Endothelial cell of umbilical vein (primary cell): ENCODE measurements around the gene GADD45GIP1.

Experiments used
- EZH2 ChIP-seq: IDR thresholded peaks from 2 replicates; pipeline ENCODE4 v1.6.1; 2012; ENCODE audit warnings: borderline replicate concordance, low read depth, mild to moderate bottlenecking, moderate library complexity, low read length, inconsistent platforms; ENCODE audit not compliant: severe bottlenecking
- JUN ChIP-seq: IDR thresholded peaks from 2 replicates; pipeline ENCODE4 v1.6.1; 2011; ENCODE audit warnings: borderline replicate concordance, low read depth; ENCODE audit not compliant: insufficient read length, insufficient read depth
- POLR2A ChIP-seq: IDR thresholded peaks from 2 replicates; pipeline ENCODE4 v1.6.1; 2012; ENCODE audit warnings: low read depth, mild to moderate bottlenecking, control low read depth, low read length
- POLR2AphosphoS5 ChIP-seq: IDR thresholded peaks from 2 replicates; pipeline ENCODE4 v1.6.1; 2012; ENCODE audit warnings: low read depth, mild to moderate bottlenecking, control low read depth, low read length, moderate library complexity; ENCODE audit not compliant: insufficient read depth
- TF ChIP-seq, protein P1 (sequence below): IDR thresholded peaks from 2 replicates; pipeline ENCODE4 v1.6.1; 2011; ENCODE audit not compliant: insufficient read depth, insufficient read length
- TF ChIP-seq, protein P2 (sequence below), 2 donors: IDR thresholded peaks; 1 replicate in 1 of 2; 2 replicates in 1 of 2; pipeline ENCODE4 v1.5.1; 2011; ENCODE audit warnings: low read length in 2 of 2, mild to moderate bottlenecking in 2 of 2, moderate library complexity in 2 of 2, control low read depth in 1 of 2, inconsistent platforms in 1 of 2, low read depth in 1 of 2; ENCODE audit not compliant: insufficient read depth in 1 of 2; ENCODE audit errors: extremely low read depth in 1 of 2

DNA sequence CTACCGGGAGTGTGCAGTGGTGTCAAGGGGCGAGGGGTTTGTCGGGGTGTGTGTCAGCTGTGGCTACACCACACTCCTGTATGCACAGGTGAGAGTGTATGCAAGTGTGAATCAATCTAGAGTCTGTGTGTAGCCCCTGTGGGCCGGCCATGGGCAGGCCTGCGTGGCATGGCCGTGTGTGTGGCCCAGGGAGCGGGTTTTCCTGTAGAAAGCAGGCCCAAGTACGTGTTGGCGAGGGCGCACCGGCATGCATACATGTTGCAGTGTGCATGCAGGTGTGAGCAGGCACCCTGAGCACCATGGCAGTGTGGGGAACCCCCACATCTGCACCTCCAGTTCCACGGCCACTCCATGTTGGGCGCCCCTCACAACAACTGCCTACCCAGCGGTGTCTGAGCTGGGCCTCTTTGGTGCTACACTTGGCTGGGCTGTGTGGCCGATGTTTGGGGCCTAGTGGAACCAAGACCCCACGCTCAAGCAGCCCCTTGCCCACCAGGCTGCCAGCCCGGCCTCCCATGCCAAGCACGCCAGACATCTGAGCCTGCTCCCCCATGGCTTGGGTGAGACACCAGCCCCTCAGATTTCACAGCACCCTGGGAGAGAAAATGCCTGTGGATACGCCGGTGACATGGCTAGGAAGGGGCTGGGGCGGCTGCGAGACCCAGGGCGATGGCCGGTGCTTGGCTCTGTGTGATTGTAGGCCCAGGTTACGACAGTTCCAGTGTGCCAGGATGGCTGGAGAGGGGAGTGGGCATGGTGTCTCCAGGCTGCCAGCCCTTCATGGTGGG, 40.4 kb upstream of the GADD45GIP1 start:
- TF ChIP-seq, protein P1, sequence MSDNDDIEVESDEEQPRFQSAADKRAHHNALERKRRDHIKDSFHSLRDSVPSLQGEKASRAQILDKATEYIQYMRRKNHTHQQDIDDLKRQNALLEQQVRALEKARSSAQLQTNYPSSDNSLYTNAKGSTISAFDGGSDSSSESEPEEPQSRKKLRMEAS: no peak
- TF ChIP-seq POLR2AphosphoS5 (no peak), POLR2A (no peak), JUN (no peak), EZH2 (no peak)
- TF ChIP-seq, protein P2, sequence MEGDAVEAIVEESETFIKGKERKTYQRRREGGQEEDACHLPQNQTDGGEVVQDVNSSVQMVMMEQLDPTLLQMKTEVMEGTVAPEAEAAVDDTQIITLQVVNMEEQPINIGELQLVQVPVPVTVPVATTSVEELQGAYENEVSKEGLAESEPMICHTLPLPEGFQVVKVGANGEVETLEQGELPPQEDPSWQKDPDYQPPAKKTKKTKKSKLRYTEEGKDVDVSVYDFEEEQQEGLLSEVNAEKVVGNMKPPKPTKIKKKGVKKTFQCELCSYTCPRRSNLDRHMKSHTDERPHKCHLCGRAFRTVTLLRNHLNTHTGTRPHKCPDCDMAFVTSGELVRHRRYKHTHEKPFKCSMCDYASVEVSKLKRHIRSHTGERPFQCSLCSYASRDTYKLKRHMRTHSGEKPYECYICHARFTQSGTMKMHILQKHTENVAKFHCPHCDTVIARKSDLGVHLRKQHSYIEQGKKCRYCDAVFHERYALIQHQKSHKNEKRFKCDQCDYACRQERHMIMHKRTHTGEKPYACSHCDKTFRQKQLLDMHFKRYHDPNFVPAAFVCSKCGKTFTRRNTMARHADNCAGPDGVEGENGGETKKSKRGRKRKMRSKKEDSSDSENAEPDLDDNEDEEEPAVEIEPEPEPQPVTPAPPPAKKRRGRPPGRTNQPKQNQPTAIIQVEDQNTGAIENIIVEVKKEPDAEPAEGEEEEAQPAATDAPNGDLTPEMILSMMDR (IDR thresholded peaks at IDR 0.05; ENCODE audit: extremely low read depth in 1 of 2, insufficient read depth in 1 of 2, low read depth in 1 of 2, low read length in 2 of 2): no peak
